Loucy (cell line): ENCODE data around the gene PFN3.

Experiments
- H2AFZ ChIP-seq: fragments of 200-600 bp; sonication (generic); 2 replicates; pipeline ENCODE4 v1.6.0; 2016; ENCODE audit warnings: antibody characterized with exemption, mild to moderate bottlenecking, low read length, moderate library complexity
- H3F3A ChIP-seq: fragments of 200-600 bp; 2 replicates; pipeline ENCODE4 v1.6.0; 2016; ENCODE audit warnings: antibody characterized with exemption, low read depth, mild to moderate bottlenecking
- H3K27me3 ChIP-seq: fragments of 200-600 bp; sonication (generic); 2 replicates; pipeline ENCODE4 v1.6.1; 2014; ENCODE audit warnings: low read length, mild to moderate bottlenecking; ENCODE audit not compliant: insufficient read depth, poor library complexity, severe bottlenecking
- H3K36me3 ChIP-seq: fragments of 200-600 bp; sonication (generic); 2 replicates; pipeline ENCODE4 v1.6.1; 2016; ENCODE audit warnings: low read length; ENCODE audit not compliant: insufficient read depth
- H3K4me1 ChIP-seq: fragments of 200-600 bp; sonication (generic); 2 replicates; pipeline ENCODE4 v1.5.1; 2014; ENCODE audit warnings: low read length, mild to moderate bottlenecking; ENCODE audit not compliant: insufficient read depth, poor library complexity, severe bottlenecking
- H3K4me2 ChIP-seq: fragments of 200-600 bp; sonication (generic); 2 replicates; pipeline ENCODE4 v1.6.0; 2014; ENCODE audit warnings: antibody characterized with exemption, low read length, low read depth, mild to moderate bottlenecking; ENCODE audit not compliant: poor library complexity, severe bottlenecking
- H3K4me3 ChIP-seq: fragments of 200-600 bp; sonication (generic); 2 replicates; pipeline ENCODE4 v1.5.1; 2014; ENCODE audit warnings: low read length, mild to moderate bottlenecking, mixed read lengths; ENCODE audit not compliant: poor library complexity, severe bottlenecking
- H3K79me2 ChIP-seq: fragments of 200-600 bp; sonication (generic); 2 replicates; pipeline ENCODE4 v1.6.1; 2014; ENCODE audit warnings: low read length; ENCODE audit not compliant: insufficient read depth
- H3K9ac ChIP-seq: fragments of 200-600 bp; sonication (generic); 2 replicates; pipeline ENCODE4 v1.6.0; 2014; ENCODE audit warnings: mild to moderate bottlenecking, low read depth, low read length, moderate library complexity; ENCODE audit not compliant: poor library complexity, severe bottlenecking
- H3K9me2 ChIP-seq: fragments of 200-600 bp; sonication (generic); replicated peaks from 2 replicates; pipeline ENCODE4 v1.6.1; 2016; ENCODE audit warnings: low read depth, low read length, mixed read lengths
- H3K9me3 ChIP-seq: fragments of 200-600 bp; sonication (generic); 2 replicates; pipeline ENCODE4 v1.6.1; 2014; ENCODE audit warnings: mild to moderate bottlenecking, antibody characterized with exemption, low read length, low read depth; ENCODE audit not compliant: insufficient read depth
- H4K20me1 ChIP-seq: fragments of 200-600 bp; sonication (generic); 2 replicates; pipeline ENCODE4 v1.6.0; 2014; ENCODE audit warnings: antibody characterized with exemption, low read length, mild to moderate bottlenecking; ENCODE audit not compliant: insufficient read depth, poor library complexity, severe bottlenecking
- CTCF ChIP-seq: fragments of 200-600 bp; sonication (generic); conservative IDR thresholded peaks from 2 replicates; pipeline ENCODE4 v1.5.1; 2014; ENCODE audit warnings: mild to moderate bottlenecking, antibody characterized with exemption, low read length
- EZH2phosphoT487 ChIP-seq: fragments of 200-600 bp; IDR thresholded peaks from 2 replicates; pipeline ENCODE4 v1.6.1; 2018; ENCODE audit warnings: antibody characterized with exemption, mild to moderate bottlenecking, moderate library complexity, borderline replicate concordance

Gene PFN3

GRCh38 chr5:177440211-177440989, 39.9 kb upstream of the PFN3 start:
- Histone ChIP-seq H3K9me2 (no peaks in the 10 kb centered on the region), H2AFZ (no peak overlapping the region), H3K9ac (no peak overlapping the region), H3K4me2 (no peak overlapping the region), H3F3A (no peaks in the 10 kb centered on the region), H3K27me3 (no peaks in the 10 kb centered on the region), H3K9me3 (no peaks in the 10 kb centered on the region), H4K20me1 (no peaks in the 10 kb centered on the region), H3K4me3 (no peak overlapping the region), H3K4me1 (no peaks in the 10 kb centered on the region), H3K36me3 (peaks cover 4% of the 10 kb centered on the region; the same call in 1 of the 2 replicates), H3K79me2 (no peaks in the 10 kb centered on the region)
- TF ChIP-seq CTCF (no peak), EZH2phosphoT487 (no peak)

GRCh38 chr5:177439518-177440053, 39.1 kb upstream of the PFN3 start:
- Histone ChIP-seq H3K9ac (no peak overlapping the region), H3K27me3 (no peaks in the 10 kb centered on the region), H3K9me3 (no peaks in the 10 kb centered on the region), H3F3A (no peaks in the 10 kb centered on the region), H2AFZ (no peak overlapping the region), H3K36me3 (peaks cover 10% of the 10 kb centered on the region; the same call in 1 of the 2 replicates), H3K9me2 (no peaks in the 10 kb centered on the region), H3K4me2 (no peak overlapping the region), H3K4me1 (no peaks in the 10 kb centered on the region), H3K79me2 (no peaks in the 10 kb centered on the region), H3K4me3 (no peak overlapping the region), H4K20me1 (no peaks in the 10 kb centered on the region)
- TF ChIP-seq EZH2phosphoT487 (no peak), CTCF (no peak)

- TF ChIP-seq EZH2phosphoT487 (no peak), CTCF (no peak)
- no peaks in the 10 kb centered on the region for H3K27me3 ChIP-seq
- H3K4me1 ChIP-seq, result no peaks in the 10 kb centered on the region
- H3K4me3 ChIP-seq, result no peak overlapping the region
- peaks cover 3% of the 10 kb centered on the region; the same call in 1 of the 2 replicates for H3K79me2 ChIP-seq
- H3K9me3 ChIP-seq, result no peaks in the 10 kb centered on the region
- no peak overlapping the region for H2AFZ ChIP-seq
- H3K9ac ChIP-seq, result no peak overlapping the region
- H3K4me2 ChIP-seq, result no peak overlapping the region
- no peaks in the 10 kb centered on the region for H3F3A ChIP-seq
- peaks cover 22% of the 10 kb centered on the region; the same call in 1 of the 2 replicates for H3K36me3 ChIP-seq
- no peaks in the 10 kb centered on the region for H4K20me1 ChIP-seq
- no peaks in the 10 kb centered on the region for H3K9me2 ChIP-seq
Observed at GRCh38 chr5:177438468-177438867, 38.0 kb upstream of the PFN3 start.
